Stomach (tissue), 9 donors: ENCODE measurements around the gene TDRD3. TPM values are rescaled to one million over a fixed set of nuclear protein-coding genes. Genes with fewer than 3 reads are reported as not detected.

Experiments used
- DNase-seq, 2 donors: peaks; one replicate each; pipeline versions ENCODE4 v3.0.0 to v3.0.0-alpha.2; 2013 to 2019
- H3K27ac ChIP-seq, 5 donors: fragments of 200-600 bp in 4 of 5; sonication (generic) in 4 of 5; one replicate each; pipeline ENCODE4 v1.5.1; 2013 to 2019; ENCODE audit warnings: mild to moderate bottlenecking in 1 of 5, moderate library complexity in 1 of 5
- H3K27me3 ChIP-seq, 3 donors: fragments of 200-600 bp; sonication (generic); one replicate each; pipeline ENCODE4 v1.5.1; 2017 to 2019; ENCODE audit warnings: mixed run types in 1 of 3
- H3K36me3 ChIP-seq, 4 donors: fragments of 200-600 bp; sonication (generic); 1 replicate in 3 of 4; 2 replicates in 1 of 4; pipeline ENCODE4 v1.5.1; 2016 to 2019
- H3K4me1 ChIP-seq, 4 donors: fragments of 200-600 bp; sonication (generic); one replicate each; pipeline ENCODE4 v1.5.1; 2016 to 2019
- H3K4me3 ChIP-seq, 4 donors: fragments of 200-600 bp; sonication (generic) in 3 of 4; one replicate each; pipeline ENCODE4 v1.5.1; 2016 to 2019; ENCODE audit warnings: mild to moderate bottlenecking in 1 of 4
- H3K9me3 ChIP-seq, 4 donors: fragments of 200-600 bp; sonication (generic); one replicate each; pipeline ENCODE4 v1.5.1; 2016 to 2019
- EP300 ChIP-seq: sonication (generic); formaldehyde crosslinking; IDR thresholded peaks from one replicate; pipeline ENCODE4 v1.6.1; 2017; ENCODE audit warnings: antibody characterized with exemption
- POLR2A ChIP-seq, 4 donors: fragments of 450-650 bp; IDR thresholded peaks; one replicate each; pipeline ENCODE4 v1.6.1; 2016; ENCODE audit warnings: antibody characterized with exemption in 4 of 4, control low read depth in 2 of 4, mild to moderate bottlenecking in 1 of 4, moderate library complexity in 1 of 4
- POLR2AphosphoS5 ChIP-seq, 3 donors: sonication (generic); formaldehyde crosslinking; IDR thresholded peaks; one replicate each; pipeline ENCODE4 v1.6.1; 2016; ENCODE audit warnings: antibody characterized with exemption in 3 of 3
- WGBS, 5 donors: extraction: QIAGEN DNeasy Blood & Tissue Kit in 3 of 5; methylation state at CpG; one replicate each; pipeline versions ENCODE4 v1.1.5 to v1.1.7; 2013 to 2018; 5-methylcytosine and 5-hydroxymethylcytosine counted together
- intact Hi-C: fragments of 100-400 bp; cut with DNase I; formaldehyde crosslinking; loops from one replicate; pipeline ENCODE4 v1.15.1; 2023; ENCODE audit warnings: low total_unique reads
- polyA plus RNA-seq, 3 donors: library from polyadenylated mRNA; stranded (reverse); fragments of 200-250 nt; gene quantifications; one replicate each; pipeline ENCODE4 v1.2.3, GENCODE V29; 2013
- total RNA-seq, 5 donors: library from RNA; depleted of rRNA; stranded (reverse); fragments of >200 nt; gene quantifications; one replicate each; pipeline versions ENCODE4 v1.1.0 to v1.2.3, GENCODE V29; 2014 to 2016
- TF ChIP-seq, protein P1 (sequence below), 7 experiments: fragments of 450-650 bp in 4 of 7; fragments of 200-600 bp in 3 of 7; sonication (generic) in 3 of 7; IDR thresholded peaks; one replicate each; pipeline ENCODE4 v1.5.1; 2016 to 2019; ENCODE audit warnings: antibody characterized with exemption in 7 of 7, control low read depth in 2 of 7, mild to moderate bottlenecking in 1 of 7
- donor health status: healthy with polysubstance abuse.
- donor health status: Bipolar disorder and iron deficiency.
- donor health status: healthy.

Gene TDRD3
- total and polyA plus RNA-seq, 8 donors, result 9.7 to 67.1 (median 24.2) TPM

DNA sequence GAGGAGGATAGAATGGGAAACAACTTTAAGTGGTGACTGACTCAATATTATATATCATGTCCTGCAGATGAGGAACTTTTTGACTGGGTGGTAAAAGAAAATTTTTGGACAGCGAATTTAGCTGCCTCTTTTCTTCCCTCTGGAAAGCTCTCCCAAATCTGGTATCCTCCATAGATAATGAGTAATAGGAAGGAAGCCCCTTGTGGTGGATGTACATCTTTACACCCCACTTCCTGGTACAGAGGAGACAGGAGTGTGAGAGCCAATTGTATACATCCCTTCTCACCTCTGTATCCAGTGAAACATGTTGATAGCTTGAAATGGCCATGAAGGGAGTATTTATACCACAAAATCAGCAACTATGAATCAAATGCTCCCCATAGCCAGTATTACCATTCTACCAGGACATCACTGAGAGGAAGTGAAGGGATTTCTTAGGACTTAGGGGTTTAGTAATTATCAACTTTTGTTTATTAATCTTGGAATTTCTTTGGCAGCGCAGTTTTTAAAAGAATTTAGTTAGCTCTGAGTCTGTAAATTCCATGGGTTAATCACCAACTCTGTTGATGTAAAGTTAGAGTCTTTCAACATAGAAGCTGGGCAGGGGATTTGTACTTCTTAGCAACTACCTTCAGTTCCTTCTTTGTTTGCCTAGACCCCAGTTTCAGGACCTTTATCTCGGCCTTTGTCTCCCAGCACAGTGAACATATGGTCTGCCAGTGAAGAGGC lies 17.0 kb upstream of the TDRD3 start:
- intact Hi-C loops, result no loop called here
- Histone ChIP-seq H3K4me1 (no peaks in the 10 kb centered on the region), H3K27ac (no peak overlapping the region), H3K4me3 (no peak overlapping the region), H3K9me3 (no peaks in the 10 kb centered on the region), H3K27me3 (no peaks in the 10 kb centered on the region), H3K36me3 (no peaks in the 10 kb centered on the region)
- TF ChIP-seq POLR2A (IDR thresholded peaks at IDR 0.05), result no peak
- TF ChIP-seq, protein P1, sequence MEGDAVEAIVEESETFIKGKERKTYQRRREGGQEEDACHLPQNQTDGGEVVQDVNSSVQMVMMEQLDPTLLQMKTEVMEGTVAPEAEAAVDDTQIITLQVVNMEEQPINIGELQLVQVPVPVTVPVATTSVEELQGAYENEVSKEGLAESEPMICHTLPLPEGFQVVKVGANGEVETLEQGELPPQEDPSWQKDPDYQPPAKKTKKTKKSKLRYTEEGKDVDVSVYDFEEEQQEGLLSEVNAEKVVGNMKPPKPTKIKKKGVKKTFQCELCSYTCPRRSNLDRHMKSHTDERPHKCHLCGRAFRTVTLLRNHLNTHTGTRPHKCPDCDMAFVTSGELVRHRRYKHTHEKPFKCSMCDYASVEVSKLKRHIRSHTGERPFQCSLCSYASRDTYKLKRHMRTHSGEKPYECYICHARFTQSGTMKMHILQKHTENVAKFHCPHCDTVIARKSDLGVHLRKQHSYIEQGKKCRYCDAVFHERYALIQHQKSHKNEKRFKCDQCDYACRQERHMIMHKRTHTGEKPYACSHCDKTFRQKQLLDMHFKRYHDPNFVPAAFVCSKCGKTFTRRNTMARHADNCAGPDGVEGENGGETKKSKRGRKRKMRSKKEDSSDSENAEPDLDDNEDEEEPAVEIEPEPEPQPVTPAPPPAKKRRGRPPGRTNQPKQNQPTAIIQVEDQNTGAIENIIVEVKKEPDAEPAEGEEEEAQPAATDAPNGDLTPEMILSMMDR (IDR thresholded peaks at IDR 0.05), result no peak
- TF ChIP-seq EP300, result no peak
- no peak for TF ChIP-seq POLR2AphosphoS5 (IDR thresholded peaks at IDR 0.05)
- whole genome bisulfite sequencing, 5 donors, result 67 to 80% (median 76%) methylated on average over 3 of the region's 3 CpGs
- DNase-seq, result no peak

DNA sequence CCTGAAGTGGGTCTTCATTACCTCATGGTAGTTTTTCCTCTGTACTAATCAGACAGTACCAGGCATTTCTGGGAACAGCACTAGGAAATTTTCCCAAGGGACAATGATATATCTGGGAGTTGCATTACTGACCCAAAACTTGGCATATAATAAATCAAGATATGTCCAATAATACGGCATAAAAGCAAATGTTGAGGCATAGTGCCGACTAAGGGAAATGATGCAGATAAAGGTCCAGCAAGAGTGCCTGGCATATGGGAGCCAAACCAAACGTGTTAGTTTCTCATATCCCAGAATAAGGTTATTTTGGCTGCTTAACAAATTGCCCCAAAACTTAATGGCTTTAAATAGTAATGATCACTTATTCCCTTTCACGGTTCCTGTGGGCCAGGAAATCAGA lies 12.1 kb upstream of the TDRD3 start:
- TF ChIP-seq POLR2AphosphoS5 (IDR thresholded peaks at IDR 0.05), result no peak
- no peak for TF ChIP-seq POLR2A (IDR thresholded peaks at IDR 0.05)
- 66 to 81% (median 69%) methylated on average over 4 of the region's 4 CpGs for WGBS, 5 donors
- Histone ChIP-seq H3K27me3 (no peaks in the 10 kb centered on the region), H3K4me3 (no peak overlapping the region), H3K27ac (no peak overlapping the region), H3K36me3 (no peaks in the 10 kb centered on the region), H3K9me3 (no peaks in the 10 kb centered on the region), H3K4me1 (no peaks in the 10 kb centered on the region)
- intact Hi-C loops, result no loop called here
- DNase-seq, result no peak

DNA sequence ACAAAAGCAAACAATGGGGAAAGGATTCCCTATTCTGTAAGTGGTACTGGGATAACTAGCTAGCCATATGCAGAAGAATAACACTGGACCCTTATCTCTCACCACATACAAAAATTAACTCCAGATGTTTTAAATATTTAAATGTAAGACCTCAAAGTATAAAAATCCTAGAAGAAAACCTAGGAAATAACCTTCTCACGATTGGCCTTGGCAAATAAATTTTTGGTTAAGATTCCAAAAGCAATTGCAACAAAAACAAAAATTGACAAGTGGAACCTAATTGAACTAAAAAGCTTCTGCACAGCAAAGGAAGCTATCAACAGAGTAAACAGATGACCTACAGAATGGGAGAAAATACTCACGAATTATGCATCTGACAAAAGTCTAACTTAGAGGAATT lies 10.8 kb upstream of the TDRD3 start:
- TF ChIP-seq EP300, result no peak
- TF ChIP-seq, protein P1 (IDR thresholded peaks at IDR 0.05), result no peak
- TF ChIP-seq POLR2AphosphoS5 (IDR thresholded peaks at IDR 0.05), result no peak
- TF ChIP-seq POLR2A (IDR thresholded peaks at IDR 0.05), result no peak
- H3K36me3 ChIP-seq, result no peaks in the 10 kb centered on the region
- no peak overlapping the region for H3K27ac ChIP-seq
- intact Hi-C loops, result no loop called here
- no peaks in the 10 kb centered on the region for H3K4me1 ChIP-seq
- no peaks in the 10 kb centered on the region for H3K9me3 ChIP-seq
- 60 to 81% (median 73%) methylated on average over 2 of the region's 2 CpGs for WGBS, 5 donors
- H3K4me3 ChIP-seq, result no peak overlapping the region
- no peaks in the 10 kb centered on the region for H3K27me3 ChIP-seq
- no peak for DNase-seq

DNA sequence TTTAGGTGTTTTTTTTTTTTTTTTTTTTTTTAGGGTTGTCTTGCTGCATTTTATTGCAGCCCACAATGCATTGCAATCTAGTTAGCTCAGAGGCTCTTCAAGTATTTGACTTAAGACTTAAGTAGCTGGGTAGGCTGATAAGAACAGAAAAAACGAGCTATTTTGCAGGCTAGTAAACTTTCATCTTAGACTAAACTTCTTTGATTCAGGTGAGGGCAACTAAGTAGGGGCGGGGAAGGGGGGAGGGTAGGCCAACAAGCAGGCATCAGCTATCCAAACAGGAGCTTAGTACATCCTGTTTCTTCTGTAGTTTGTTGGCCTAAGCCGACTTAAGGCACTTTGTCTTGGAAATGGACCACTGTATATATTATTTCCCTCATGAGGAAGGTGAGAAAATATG lies 4.9 kb upstream of the TDRD3 start:
- peaks cover 0 to 7% (median 3%) of the 10 kb centered on the region in 4 donors for H3K4me1 ChIP-seq
- H3K27me3 ChIP-seq, result no peaks in the 10 kb centered on the region
- H3K27ac ChIP-seq, result no peak overlapping the region
- H3K9me3 ChIP-seq, result no peaks in the 10 kb centered on the region
- no peak for TF ChIP-seq EP300
- TF ChIP-seq, protein P1 (IDR thresholded peaks at IDR 0.05), result no peak
- TF ChIP-seq POLR2A (IDR thresholded peaks at IDR 0.05), result no peak
- TF ChIP-seq POLR2AphosphoS5 (IDR thresholded peaks at IDR 0.05), result no peak
- H3K4me3 ChIP-seq, result no peak overlapping the region
- H3K36me3 ChIP-seq, result no peaks in the 10 kb centered on the region
- 23 to 48% (median 32%) methylated on average over 3 of the region's 3 CpGs for WGBS, 5 donors
- no peak for DNase-seq
- intact Hi-C loops, result no loop called here
